ENCODE data around the gene C10orf95. TPM values are rescaled to one million over a fixed set of nuclear protein-coding genes. Genes with fewer than 3 reads are reported as not detected.

The C10orf95 gene
- total RNA-seq, 1 donor from 2014 or later, result 10.3 TPM

- no peak for TF ChIP-seq CTCF (conservative IDR thresholded peaks at IDR 0.05; ENCODE audit: low read depth, low read length)
- peak overlapping the region; percentile 95 for H3K4me3 ChIP-seq (ENCODE audit: low read depth, low read length)
- no peak for DNase-seq (ENCODE audit: low read depth)
Observed at GRCh38 chr10:102449321-102450123, 1.8 kb downstream of the C10orf95 start.

GRCh38 chr10:102444851-102445250 is 6.5 kb downstream of the C10orf95 start:
- DNase-seq (ENCODE audit: low read depth), result no peak
- no peak overlapping the region for H3K4me3 ChIP-seq (ENCODE audit: low read depth, low read length)
- no peak for TF ChIP-seq CTCF (conservative IDR thresholded peaks at IDR 0.05; ENCODE audit: low read depth, low read length)

GRCh38 chr10:102438374-102438773 is 13.0 kb downstream of the C10orf95 start:
- no peak for DNase-seq (ENCODE audit: low read depth)
- peak overlapping the region; percentile 26 for H3K4me3 ChIP-seq (ENCODE audit: low read depth, low read length)
- no peak for TF ChIP-seq CTCF (conservative IDR thresholded peaks at IDR 0.05; ENCODE audit: low read depth, low read length)

DNA sequence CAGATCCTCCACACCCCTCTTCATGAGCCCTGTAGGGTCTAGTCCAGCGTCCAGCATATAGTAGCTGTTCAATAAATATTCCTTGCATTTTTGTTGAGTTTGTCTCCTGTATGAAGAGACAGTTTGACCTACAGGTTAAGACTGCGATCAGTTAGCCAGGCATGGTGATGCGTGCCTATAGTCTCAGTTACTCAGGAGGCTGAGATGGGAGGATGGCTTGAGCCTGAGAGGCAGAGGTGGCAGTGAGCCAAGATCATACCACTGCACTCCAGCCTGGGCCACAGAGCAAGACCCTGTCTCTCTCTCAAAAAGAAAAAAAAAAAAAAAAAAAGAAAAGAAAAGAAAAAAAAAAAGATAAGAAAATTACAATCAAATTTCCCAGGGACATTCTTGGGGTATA is 13.8 kb downstream of the C10orf95 start:
- no peak for TF ChIP-seq CTCF (conservative IDR thresholded peaks at IDR 0.05; ENCODE audit: low read depth, low read length)
- H3K4me3 ChIP-seq (ENCODE audit: low read depth, low read length), result peak overlapping the region; percentile 28
- no peak for DNase-seq (ENCODE audit: low read depth)

- H3K4me3 ChIP-seq (ENCODE audit: low read depth, low read length), result peak overlapping the region; percentile 64
- no peak for TF ChIP-seq CTCF (conservative IDR thresholded peaks at IDR 0.05; ENCODE audit: low read depth, low read length)
- no peak for DNase-seq (ENCODE audit: low read depth)
Observed at GRCh38 chr10:102436312-102436711, 15.0 kb downstream of the C10orf95 start.

GRCh38 chr10:102435529-102436233 is 15.7 kb downstream of the C10orf95 start:
- TF ChIP-seq CTCF (conservative IDR thresholded peaks at IDR 0.05; ENCODE audit: low read depth, low read length), result no peak
- peak overlapping the region; percentile 64 for H3K4me3 ChIP-seq (ENCODE audit: low read depth, low read length)
- no peak for DNase-seq (ENCODE audit: low read depth)
